KG1 (cell line): ENCODE data around the gene STXBP2.

Source experiments
- DNase-seq: peaks from one replicate; lab custom pipeline; 2025; lab: John Stamatoyannopoulos, UW

The STXBP2 gene

GRCh38 chr19:7612282-7613274 lies 24.3 kb upstream of the STXBP2 start:
- no peak for DNase-seq

GRCh38 chr19:7614859-7615741 lies 21.8 kb upstream of the STXBP2 start:
- no peak for DNase-seq

GRCh38 chr19:7617172-7617571 lies 19.7 kb upstream of the STXBP2 start:
- DNase-seq: no peak

- DNase-seq: no peak
Observed at GRCh38 chr19:7617735-7618134, 19.2 kb upstream of the STXBP2 start.

GRCh38 chr19:7618348-7618747 lies 18.6 kb upstream of the STXBP2 start:
- DNase-seq: no peak

GRCh38 chr19:7618771-7619510 lies 18.0 kb upstream of the STXBP2 start:
- DNase-seq: no peak

GRCh38 chr19:7619671-7620441 lies 17.1 kb upstream of the STXBP2 start:
- DNase-seq: no peak

- DNase-seq: no peak
Observed at GRCh38 chr19:7620442-7621412, 16.2 kb upstream of the STXBP2 start.

GRCh38 chr19:7622933-7623685 lies 13.8 kb upstream of the STXBP2 start:
- DNase-seq: no peak

GRCh38 chr19:7623725-7624603 lies 12.9 kb upstream of the STXBP2 start:
- DNase-seq: no peak

GRCh38 chr19:7624810-7625209 lies 12.1 kb upstream of the STXBP2 start:
- DNase-seq: no peak

GRCh38 chr19:7625763-7626372 lies 11.0 kb upstream of the STXBP2 start:
- DNase-seq: no peak

- DNase-seq: no peak
Observed at GRCh38 chr19:7627166-7627565, 9.7 kb upstream of the STXBP2 start.

GRCh38 chr19:7628589-7629311 lies 8.2 kb upstream of the STXBP2 start:
- no peak for DNase-seq

- peak; percentile 97 for DNase-seq
Observed at GRCh38 chr19:7629347-7630054, 7.4 kb upstream of the STXBP2 start, which contains the start of the genes PET100 and XAB2. PET100 (plus strand) TSS chr19:7629793; CDS start chr19:7629834, 41 bp downstream. XAB2 (minus strand) TSS chr19:7629545; CDS start chr19:7629527, 18 bp downstream.

GRCh38 chr19:7631577-7631976 lies 5.3 kb upstream of the STXBP2 start:
- DNase-seq: no peak
